H9 (cell line): ENCODE results near the gene KLF1. TPM values are rescaled to one million over a fixed set of nuclear protein-coding genes. Genes with fewer than 3 reads are reported as not detected.

Source experiments
- DNase-seq: peaks from one replicate; pipeline ENCODE4 v3.0.0-alpha.2; 2017
- H2AFZ ChIP-seq: one replicate; pipeline ENCODE4 v1.6.1; 2013; ENCODE audit warnings: mild to moderate bottlenecking, low read length, control low read depth, moderate library complexity
- H2AK5ac ChIP-seq: 2 replicates; pipeline ENCODE4 v1.6.1; 2013; ENCODE audit warnings: low read length, control low read depth, mixed read lengths; ENCODE audit not compliant: insufficient read length
- H2BK120ac ChIP-seq: one replicate; pipeline ENCODE4 v1.6.1; 2013; ENCODE audit warnings: low read depth, mild to moderate bottlenecking, low read length, control low read depth, inconsistent platforms; ENCODE audit not compliant: poor library complexity, severe bottlenecking
- H2BK12ac ChIP-seq: 2 replicates; pipeline ENCODE4 v1.6.1; 2013; ENCODE audit warnings: low read length, control low read depth, mixed read lengths, low read depth; ENCODE audit not compliant: insufficient read length
- H2BK15ac ChIP-seq: 2 replicates; pipeline ENCODE4 v1.6.1; 2013; ENCODE audit warnings: low read depth, low read length, control low read depth
- H2BK20ac ChIP-seq: one replicate; pipeline ENCODE4 v1.6.1; 2013; ENCODE audit warnings: low read depth, mild to moderate bottlenecking, low read length, control low read depth, inconsistent platforms; ENCODE audit not compliant: poor library complexity, severe bottlenecking
- H2BK5ac ChIP-seq: 2 replicates; pipeline ENCODE4 v1.6.1; 2013; ENCODE audit warnings: low read length, control low read depth, mixed read lengths; ENCODE audit not compliant: insufficient read length
- H3K14ac ChIP-seq: 2 replicates; pipeline ENCODE4 v1.6.1; 2013; ENCODE audit warnings: low read length, control low read depth; ENCODE audit not compliant: insufficient read depth
- H3K18ac ChIP-seq: 2 replicates; pipeline ENCODE4 v1.6.1; 2013; ENCODE audit warnings: low read depth, mild to moderate bottlenecking, mixed read lengths, low read length, control low read depth; ENCODE audit not compliant: insufficient read length
- H3K23ac ChIP-seq: 2 replicates; pipeline ENCODE4 v1.6.1; 2013; ENCODE audit warnings: low read length, control low read depth, mixed read lengths, low read depth; ENCODE audit not compliant: insufficient read length
- H3K23me2 ChIP-seq: 2 replicates; pipeline ENCODE4 v1.6.1; 2013; ENCODE audit warnings: low read depth, mild to moderate bottlenecking, mixed read lengths, low read length, control low read depth; ENCODE audit not compliant: insufficient read length, poor library complexity, severe bottlenecking
- H3K27ac ChIP-seq: 2 replicates; pipeline ENCODE4 v1.5.1; 2013; ENCODE audit warnings: low read length, control low read depth, mixed read lengths, low read depth; ENCODE audit not compliant: insufficient read length
- H3K27me3 ChIP-seq: 2 replicates; pipeline ENCODE4 v1.6.1; 2013; ENCODE audit warnings: low read length, control low read depth, inconsistent platforms; ENCODE audit not compliant: insufficient read depth
- H3K4ac ChIP-seq: 2 replicates; pipeline ENCODE4 v1.6.1; 2013; ENCODE audit warnings: low read depth, mild to moderate bottlenecking, control low read depth, inconsistent platforms, low read length, moderate library complexity
- H3K4me1 ChIP-seq: 2 replicates; pipeline ENCODE4 v1.6.1; 2013; ENCODE audit warnings: low read length, control low read depth, inconsistent platforms; ENCODE audit not compliant: insufficient read depth
- H3K4me2 ChIP-seq: 2 replicates; pipeline ENCODE4 v1.6.1; 2013; ENCODE audit warnings: low read length, control low read depth, mixed read lengths; ENCODE audit not compliant: insufficient read length, insufficient read depth
- H3K56ac ChIP-seq: 2 replicates; pipeline ENCODE4 v1.6.1; 2013; ENCODE audit warnings: low read depth, mild to moderate bottlenecking, mixed read lengths, low read length, control low read depth; ENCODE audit not compliant: insufficient read length
- H3K79me1 ChIP-seq: 2 replicates; pipeline ENCODE4 v1.6.1; 2013; ENCODE audit warnings: low read depth, mild to moderate bottlenecking, moderate library complexity, low read length, control low read depth, inconsistent platforms; ENCODE audit not compliant: insufficient read depth, poor library complexity, severe bottlenecking
- H3K79me2 ChIP-seq: 2 replicates; pipeline ENCODE4 v1.6.1; 2013; ENCODE audit warnings: low read length, control low read depth, inconsistent platforms; ENCODE audit not compliant: insufficient read depth
- H3K9ac ChIP-seq: 2 replicates; pipeline ENCODE4 v1.6.1; 2013; ENCODE audit warnings: low read length, control low read depth, mixed read lengths; ENCODE audit not compliant: insufficient read length; ENCODE audit errors: extremely low read depth
- H3K9me3 ChIP-seq: one replicate; pipeline ENCODE4 v1.6.1; 2013; ENCODE audit warnings: low read depth, low read length, inconsistent platforms; ENCODE audit not compliant: control insufficient read depth
- H3T11ph ChIP-seq: one replicate; pipeline ENCODE4 v1.6.1; 2013; ENCODE audit warnings: mild to moderate bottlenecking, low read length, control low read depth, inconsistent platforms
- H4K20me1 ChIP-seq: one replicate; pipeline ENCODE4 v1.6.1; 2013; ENCODE audit not compliant: control insufficient read depth, insufficient read length, insufficient read depth
- H4K5ac ChIP-seq: 2 replicates; pipeline ENCODE4 v1.6.1; 2013; ENCODE audit warnings: low read depth, mild to moderate bottlenecking, mixed read lengths, low read length, control low read depth; ENCODE audit not compliant: insufficient read length
- H4K8ac ChIP-seq: replicated peaks from 2 replicates; pipeline ENCODE4 v1.6.1; 2013; ENCODE audit warnings: low read length, control low read depth, mixed read lengths, low read depth; ENCODE audit not compliant: insufficient read length
- H4K91ac ChIP-seq: 2 replicates; pipeline ENCODE4 v1.6.1; 2013; ENCODE audit warnings: low read depth, mild to moderate bottlenecking, moderate library complexity, mixed read lengths, low read length, control low read depth; ENCODE audit not compliant: insufficient read length
- H3K27ac Mint-ChIP-seq, 3 experiments: 2 replicates in 2 of 3; 3 replicates in 1 of 3; pipeline ENCODE4 v1.8.0; 2020 to 2021; ENCODE audit warnings: mixed read lengths in 3 of 3, mild to moderate bottlenecking in 1 of 3, moderate library complexity in 1 of 3
- H3K27me3 Mint-ChIP-seq: 2 replicates; pipeline ENCODE4 v1.8.0; 2021; ENCODE audit warnings: low read depth, mild to moderate bottlenecking, moderate library complexity, mixed read lengths
- H3K36me3 Mint-ChIP-seq, 3 experiments: 2 replicates in 2 of 3; 3 replicates in 1 of 3; pipeline ENCODE4 v1.8.0; 2020 to 2021; ENCODE audit warnings: low read depth in 3 of 3, mixed read lengths in 3 of 3; ENCODE audit not compliant: insufficient read depth in 1 of 3
- H3K4me1 Mint-ChIP-seq, 2 experiments: 2 replicates each; pipeline ENCODE4 v1.8.0; 2020; ENCODE audit warnings: mixed read lengths in 2 of 2
- H3K4me3 Mint-ChIP-seq, 2 experiments: 2 replicates in 1 of 2; 3 replicates in 1 of 2; pipeline ENCODE4 v1.8.0; 2020 to 2021; ENCODE audit warnings: mild to moderate bottlenecking in 2 of 2, mixed read lengths in 2 of 2, moderate library complexity in 1 of 2
- H3K9me3 Mint-ChIP-seq, 2 experiments: 2 replicates in 1 of 2; 3 replicates in 1 of 2; pipeline ENCODE4 v1.8.0; 2020; ENCODE audit warnings: mild to moderate bottlenecking in 2 of 2, mixed read lengths in 2 of 2, moderate library complexity in 1 of 2
- CTCF ChIP-seq: fragments of 200-600 bp; sonication (generic); conservative IDR thresholded peaks from 3 replicates; pipeline ENCODE4 v1.8.0; 2021; ENCODE audit warnings: antibody characterized with exemption, mild to moderate bottlenecking
- WGBS: extraction: QIAGEN DNeasy Blood & Tissue Kit; methylation state at CpG from one replicate; pipeline ENCODE4 v1.1.7; 2013; ENCODE audit warnings: missing lambda C conversion rate, low lambda C conversion rate, mixed read lengths; ENCODE audit not compliant: insufficient read length; ENCODE audit errors: extremely low coverage; 5-methylcytosine and 5-hydroxymethylcytosine counted together
- total RNA-seq: library from RNA; stranded (reverse); gene quantifications from 2 replicates; pipeline ENCODE4 v1.2.1, GENCODE V29; 2021

The KLF1 gene
- total RNA-seq, 1 experiment from 2014 or later, result 0.37 TPM

GRCh38 chr19:12864143-12864542, 22.9 kb downstream of the KLF1 start:
- Histone ChIP-seq H2AK5ac (no peak overlapping the region), H4K20me1 (peaks cover 7% of the 10 kb centered on the region), H3K79me1 (no peaks in the 10 kb centered on the region), H3K4me1 (peaks cover 3% of the 10 kb centered on the region; the same call in 1 of the 2 replicates), H3K18ac (no peak overlapping the region), H2BK120ac (no peak overlapping the region), H3K56ac (no peak overlapping the region), H3K23ac (no peak overlapping the region), H2BK15ac (no peak overlapping the region), H2BK5ac (no peak overlapping the region), H3K4ac (no peak overlapping the region), H3K23me2 (peaks cover 5% of the 10 kb centered on the region), H3T11ph (no peak overlapping the region), H4K91ac (no peak overlapping the region), H3K27ac (no peak overlapping the region), H4K5ac (no peak overlapping the region), H3K27me3 (no peaks in the 10 kb centered on the region), H3K9ac (no peak overlapping the region), H3K4me2 (no peak overlapping the region), H3K14ac (no peak overlapping the region), H4K8ac (no peak overlapping the region), H2BK12ac (no peak overlapping the region), H3K79me2 (no peaks in the 10 kb centered on the region), H2BK20ac (no peak overlapping the region), H2AFZ (no peak overlapping the region), H3K9me3 (no peaks in the 10 kb centered on the region)
- no peak overlapping the region for H3K4me3 Mint-ChIP-seq
- peaks cover 24 to 32% of the 10 kb centered on the region in 2 experiments for H3K4me1 Mint-ChIP-seq
- peaks cover 12 to 16% (median 12%) of the 10 kb centered on the region in 3 experiments for H3K36me3 Mint-ChIP-seq
- DNase-seq, result no peak
- H3K27ac Mint-ChIP-seq, result no peak overlapping the region
- H3K27me3 Mint-ChIP-seq, result peaks cover 11% of the 10 kb centered on the region
- no peaks in the 10 kb centered on the region; a peak in 1 of 5 replicates for H3K9me3 Mint-ChIP-seq
- TF ChIP-seq CTCF, result no peak
- no CpG with 5 or more reads among the region's 4 CpGs for WGBS
